WTC11 (cell line): ENCODE measurements around the gene MYOG. TPM values are rescaled to one million over a fixed set of nuclear protein-coding genes. Genes with fewer than 3 reads are reported as not detected.

Experiments
- ATAC-seq: fragments of 200-7000 bp; cut with Tn5 transposase; 2 replicates; pipeline ENCODE4 v1.10.0; 2021; ENCODE audit warnings: mild to moderate bottlenecking, moderate library complexity
- CTCF ChIA-PET: fragments of 300-600 bp; sonication (Branson Sonifier 250); formaldehyde crosslinking; loops from one replicate; lab custom pipeline; 2021; ENCODE audit warnings: antibody characterized with exemption; lab: Charles Lee
- POLR2A ChIA-PET: fragments of 350-600 bp; sonication (Branson Sonifier 250); formaldehyde crosslinking; loops from one replicate; lab custom pipeline; 2021; ENCODE audit warnings: antibody characterized with exemption; lab: Charles Lee
- DNase-seq: peaks from one replicate; pipeline ENCODE4 v3.0.0; 2021; ENCODE audit warnings: low spot score
- H3K27ac Mint-ChIP-seq: 2 replicates; pipeline ENCODE4 v1.8.0; 2021; ENCODE audit warnings: mixed read lengths
- H3K27me3 Mint-ChIP-seq: 2 replicates; pipeline ENCODE4 v1.8.0; 2021; ENCODE audit warnings: low read depth, mild to moderate bottlenecking, moderate library complexity, mixed read lengths
- H3K36me3 Mint-ChIP-seq: 2 replicates; pipeline ENCODE4 v1.8.0; 2021; ENCODE audit warnings: mixed read lengths
- H3K4me1 Mint-ChIP-seq: 2 replicates; pipeline ENCODE4 v1.8.0; 2022; ENCODE audit warnings: mixed read lengths
- H3K4me3 Mint-ChIP-seq: 2 replicates; pipeline ENCODE4 v1.8.0; 2021; ENCODE audit warnings: mild to moderate bottlenecking, moderate library complexity, mixed read lengths
- H3K9me3 Mint-ChIP-seq: 2 replicates; pipeline ENCODE4 v1.8.0; 2021; ENCODE audit warnings: mixed read lengths
- CREM ChIP-seq: sonication (generic); formaldehyde crosslinking; IDR thresholded peaks from 2 replicates; pipeline ENCODE4 v1.8.1; 2022; ENCODE audit warnings: mild to moderate bottlenecking, missing genetic modification reagents, moderate library complexity
- FOXP1 ChIP-seq: sonication (generic); formaldehyde crosslinking; IDR thresholded peaks from 2 replicates; pipeline ENCODE4 v1.8.0; 2022; ENCODE audit warnings: missing genetic modification reagents, mild to moderate bottlenecking, moderate library complexity, borderline replicate concordance
- GABPB1 ChIP-seq: sonication (generic); formaldehyde crosslinking; IDR thresholded peaks from 2 replicates; pipeline ENCODE4 v1.8.1; 2023; ENCODE audit warnings: mild to moderate bottlenecking, missing genetic modification reagents
- IRF2 ChIP-seq: sonication (generic); formaldehyde crosslinking; IDR thresholded peaks from 2 replicates; pipeline ENCODE4 v1.8.0; 2022; ENCODE audit warnings: low read depth, missing genetic modification reagents, borderline replicate concordance
- NFATC4 ChIP-seq: fragments of 250-450 bp; sonication (Bioruptor Pico); IDR thresholded peaks from 2 replicates; pipeline ENCODE4 v1.9.0; 2021; ENCODE audit warnings: mild to moderate bottlenecking
- SP1 ChIP-seq: sonication (generic); formaldehyde crosslinking; conservative IDR thresholded peaks from 2 replicates; pipeline ENCODE4 v1.8.1; 2022; ENCODE audit warnings: missing genetic modification reagents
- TCF7 ChIP-seq: sonication (generic); formaldehyde crosslinking; IDR thresholded peaks from 2 replicates; pipeline ENCODE4 v1.8.0; 2022; ENCODE audit warnings: mild to moderate bottlenecking, low read depth, missing genetic modification reagents, moderate library complexity
- USF1 ChIP-seq: sonication (generic); formaldehyde crosslinking; IDR thresholded peaks from 2 replicates; pipeline ENCODE4 v1.8.0; 2022; ENCODE audit warnings: mild to moderate bottlenecking, missing genetic modification reagents
- ZNF423 ChIP-seq: fragments of 250-450 bp; sonication (Bioruptor Pico); IDR thresholded peaks from 2 replicates; pipeline ENCODE4 v2.1.2; 2022; ENCODE audit warnings: mild to moderate bottlenecking, moderate library complexity
- total RNA-seq: library from RNA; stranded (reverse); gene quantifications from 3 replicates; pipeline ENCODE4 v1.2.3, GENCODE V29; 2021
- TF ChIP-seq, protein P1 (sequence below): sonication (generic); formaldehyde crosslinking; IDR thresholded peaks from 2 replicates; pipeline ENCODE4 v1.8.0; 2022; ENCODE audit warnings: missing genetic modification reagents
- TF ChIP-seq, protein P2 (sequence below): sonication (generic); formaldehyde crosslinking; IDR thresholded peaks from 2 replicates; pipeline ENCODE4 v1.8.0; 2022; ENCODE audit warnings: mild to moderate bottlenecking, missing genetic modification reagents
- TF ChIP-seq, protein P3 (sequence below): sonication (generic); formaldehyde crosslinking; IDR thresholded peaks from 2 replicates; pipeline ENCODE4 v1.8.1; 2023; ENCODE audit warnings: mild to moderate bottlenecking, missing genetic modification reagents
- TF ChIP-seq, protein P4 (sequence below): sonication (generic); formaldehyde crosslinking; IDR thresholded peaks from 2 replicates; pipeline ENCODE4 v1.8.1; 2023; ENCODE audit warnings: mild to moderate bottlenecking, missing genetic modification reagents

The MYOG gene
- total RNA-seq, 1 experiment from 2014 or later, result not detected

DNA sequence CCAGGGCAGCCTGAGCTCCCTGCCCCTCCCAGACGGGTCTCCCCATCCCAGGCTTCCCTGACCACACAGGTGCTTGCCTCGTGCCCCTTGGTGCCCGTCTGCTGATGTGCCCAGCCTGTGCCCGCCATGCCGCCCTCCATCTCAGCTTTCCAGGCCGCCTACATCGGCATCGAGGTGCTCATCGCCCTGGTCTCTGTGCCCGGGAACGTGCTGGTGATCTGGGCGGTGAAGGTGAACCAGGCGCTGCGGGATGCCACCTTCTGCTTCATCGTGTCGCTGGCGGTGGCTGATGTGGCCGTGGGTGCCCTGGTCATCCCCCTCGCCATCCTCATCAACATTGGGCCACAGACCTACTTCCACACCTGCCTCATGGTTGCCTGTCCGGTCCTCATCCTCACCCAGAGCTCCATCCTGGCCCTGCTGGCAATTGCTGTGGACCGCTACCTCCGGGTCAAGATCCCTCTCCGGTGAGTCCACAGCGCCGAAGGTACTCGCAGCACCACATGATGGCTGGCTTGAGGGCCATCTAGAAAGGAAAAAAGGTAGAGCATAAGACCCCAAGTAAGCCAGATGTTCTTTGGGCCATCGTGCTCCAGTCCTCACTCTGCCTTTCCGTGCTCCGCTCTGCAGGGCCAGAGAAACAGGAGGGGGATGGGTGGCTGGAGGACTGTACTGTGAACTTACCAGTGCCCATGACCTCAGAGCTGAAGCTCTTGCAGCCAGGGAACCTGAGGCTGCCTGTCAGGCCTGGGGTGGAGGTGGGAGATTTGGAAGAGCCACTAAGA is 43.1 kb upstream of the MYOG start:
- DNase-seq, result no peak
- Mint-ChIP-seq H3K4me3 (peak overlapping the region; percentile 67), H3K27ac (no peak overlapping the region), H3K9me3 (no peaks in the 10 kb centered on the region), H3K36me3 (no peaks in the 10 kb centered on the region), H3K27me3 (peaks cover 37% of the 10 kb centered on the region), H3K4me1 (peaks cover 36% of the 10 kb centered on the region)
- TF ChIP-seq GABPB1 (CRISPR knock-in tag), result no peak
- TF ChIP-seq, protein P1, sequence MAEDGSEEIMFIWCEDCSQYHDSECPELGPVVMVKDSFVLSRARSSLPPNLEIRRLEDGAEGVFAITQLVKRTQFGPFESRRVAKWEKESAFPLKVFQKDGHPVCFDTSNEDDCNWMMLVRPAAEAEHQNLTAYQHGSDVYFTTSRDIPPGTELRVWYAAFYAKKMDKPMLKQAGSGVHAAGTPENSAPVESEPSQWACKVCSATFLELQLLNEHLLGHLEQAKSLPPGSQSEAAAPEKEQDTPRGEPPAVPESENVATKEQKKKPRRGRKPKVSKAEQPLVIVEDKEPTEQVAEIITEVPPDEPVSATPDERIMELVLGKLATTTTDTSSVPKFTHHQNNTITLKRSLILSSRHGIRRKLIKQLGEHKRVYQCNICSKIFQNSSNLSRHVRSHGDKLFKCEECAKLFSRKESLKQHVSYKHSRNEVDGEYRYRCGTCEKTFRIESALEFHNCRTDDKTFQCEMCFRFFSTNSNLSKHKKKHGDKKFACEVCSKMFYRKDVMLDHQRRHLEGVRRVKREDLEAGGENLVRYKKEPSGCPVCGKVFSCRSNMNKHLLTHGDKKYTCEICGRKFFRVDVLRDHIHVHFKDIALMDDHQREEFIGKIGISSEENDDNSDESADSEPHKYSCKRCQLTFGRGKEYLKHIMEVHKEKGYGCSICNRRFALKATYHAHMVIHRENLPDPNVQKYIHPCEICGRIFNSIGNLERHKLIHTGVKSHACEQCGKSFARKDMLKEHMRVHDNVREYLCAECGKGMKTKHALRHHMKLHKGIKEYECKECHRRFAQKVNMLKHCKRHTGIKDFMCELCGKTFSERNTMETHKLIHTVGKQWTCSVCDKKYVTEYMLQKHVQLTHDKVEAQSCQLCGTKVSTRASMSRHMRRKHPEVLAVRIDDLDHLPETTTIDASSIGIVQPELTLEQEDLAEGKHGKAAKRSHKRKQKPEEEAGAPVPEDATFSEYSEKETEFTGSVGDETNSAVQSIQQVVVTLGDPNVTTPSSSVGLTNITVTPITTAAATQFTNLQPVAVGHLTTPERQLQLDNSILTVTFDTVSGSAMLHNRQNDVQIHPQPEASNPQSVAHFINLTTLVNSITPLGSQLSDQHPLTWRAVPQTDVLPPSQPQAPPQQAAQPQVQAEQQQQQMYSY, result 0 out of 2 replicates have a peak, but pooled peaks have one; percentile 34
- POLR2A ChIA-PET, result interaction anchor here (0.9 to 1.7 kb wide), 4 partner anchors 11 to 19 kb away, joined by 3 to 9 read pairs (median 3); no protein-coding TSS in a partner anchor
- no peak for ATAC-seq
- CTCF ChIA-PET, result interaction anchor here (0.6 to 11.1 kb wide), 31 partner anchors 7 to 359 kb away, joined by 3 to 190 read pairs (median 11); partner anchors contain the start of genes CHI3L1, MYBPH and MYOG

DNA sequence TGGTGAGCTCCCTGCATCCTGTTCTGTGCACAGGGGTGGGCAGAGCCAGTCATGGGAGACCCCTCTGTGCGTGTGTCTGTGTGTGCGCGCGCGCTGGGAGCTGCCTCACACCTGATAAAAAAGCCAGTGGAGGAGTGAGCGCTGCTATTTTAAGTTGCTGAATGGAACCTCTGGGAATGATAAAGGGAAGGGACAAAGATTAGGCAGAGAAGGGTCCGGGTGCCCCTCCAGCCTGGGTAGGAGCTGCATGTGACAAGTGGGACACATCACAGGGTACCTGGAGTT is 42.6 kb upstream of the MYOG start:
- Mint-ChIP-seq H3K4me1 (peaks cover 33% of the 10 kb centered on the region), H3K36me3 (no peaks in the 10 kb centered on the region), H3K4me3 (peak overlapping the region; percentile 67), H3K27me3 (peaks cover 37% of the 10 kb centered on the region), H3K9me3 (no peaks in the 10 kb centered on the region), H3K27ac (no peak overlapping the region)
- ATAC-seq, result no peak
- ChIA-PET CTCF (interaction anchor here (0.6 to 11.1 kb wide), 35 partner anchors 8 to 360 kb away, joined by 3 to 190 read pairs (median 9); partner anchors contain the start of genes CHI3L1, MYBPH, MYOG and PPFIA4), POLR2A (interaction anchor here (0.9 to 1.7 kb wide), 3 partner anchors 11 to 20 kb away, joined by 3 to 9 read pairs (median 3); no protein-coding TSS in a partner anchor)
- DNase-seq, result no peak
- TF ChIP-seq NFATC4 (CRISPR knock-in tag) (no peak), ZNF423 (no peak), IRF2 (CRISPR knock-in tag) (no peak)

- POLR2A ChIA-PET, result interaction anchor here (0.7 to 1.7 kb wide), 5 partner anchors 9 to 45 kb away, joined by 3 to 9 read pairs (median 3); no protein-coding TSS in a partner anchor
- CTCF ChIA-PET, result interaction anchor here (0.6 to 11.1 kb wide), 39 partner anchors 8 to 676 kb away, joined by 3 to 190 read pairs (median 6); partner anchors contain the start of genes CHI3L1, MYBPH, MYOG and PPFIA4
- Mint-ChIP-seq H3K36me3 (no peaks in the 10 kb centered on the region), H3K4me1 (peaks cover 33% of the 10 kb centered on the region), H3K9me3 (no peaks in the 10 kb centered on the region), H3K27me3 (peaks cover 37% of the 10 kb centered on the region), H3K27ac (no peak within 1 kb of the TSS), H3K4me3 (peak within 1 kb of the TSS; percentile 67)
- ATAC-seq (peak; percentile 87), DNase-seq (peak; percentile 80)
- TF ChIP-seq, protein P2, sequence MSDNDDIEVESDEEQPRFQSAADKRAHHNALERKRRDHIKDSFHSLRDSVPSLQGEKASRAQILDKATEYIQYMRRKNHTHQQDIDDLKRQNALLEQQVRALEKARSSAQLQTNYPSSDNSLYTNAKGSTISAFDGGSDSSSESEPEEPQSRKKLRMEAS (CRISPR knock-in tag), result peak; percentile 82
- TF ChIP-seq, protein P1, result peak; percentile 69
- peak; percentile 76 for TF ChIP-seq USF1
- TF ChIP-seq, protein P3, sequence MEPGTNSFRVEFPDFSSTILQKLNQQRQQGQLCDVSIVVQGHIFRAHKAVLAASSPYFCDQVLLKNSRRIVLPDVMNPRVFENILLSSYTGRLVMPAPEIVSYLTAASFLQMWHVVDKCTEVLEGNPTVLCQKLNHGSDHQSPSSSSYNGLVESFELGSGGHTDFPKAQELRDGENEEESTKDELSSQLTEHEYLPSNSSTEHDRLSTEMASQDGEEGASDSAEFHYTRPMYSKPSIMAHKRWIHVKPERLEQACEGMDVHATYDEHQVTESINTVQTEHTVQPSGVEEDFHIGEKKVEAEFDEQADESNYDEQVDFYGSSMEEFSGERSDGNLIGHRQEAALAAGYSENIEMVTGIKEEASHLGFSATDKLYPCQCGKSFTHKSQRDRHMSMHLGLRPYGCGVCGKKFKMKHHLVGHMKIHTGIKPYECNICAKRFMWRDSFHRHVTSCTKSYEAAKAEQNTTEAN (CRISPR knock-in tag), result 0 out of 2 replicates have a peak, but pooled peaks have one; percentile 44
- no peak for TF ChIP-seq TCF7 (CRISPR knock-in tag)
- TF ChIP-seq FOXP1 (CRISPR knock-in tag), result peak; percentile 51; the same call in 1 of the 2 replicates
- 0 out of 2 replicates have a peak, but pooled peaks have one; percentile 39 for TF ChIP-seq CREM (CRISPR knock-in tag)
- no peak for TF ChIP-seq SP1
- TF ChIP-seq, protein P4, sequence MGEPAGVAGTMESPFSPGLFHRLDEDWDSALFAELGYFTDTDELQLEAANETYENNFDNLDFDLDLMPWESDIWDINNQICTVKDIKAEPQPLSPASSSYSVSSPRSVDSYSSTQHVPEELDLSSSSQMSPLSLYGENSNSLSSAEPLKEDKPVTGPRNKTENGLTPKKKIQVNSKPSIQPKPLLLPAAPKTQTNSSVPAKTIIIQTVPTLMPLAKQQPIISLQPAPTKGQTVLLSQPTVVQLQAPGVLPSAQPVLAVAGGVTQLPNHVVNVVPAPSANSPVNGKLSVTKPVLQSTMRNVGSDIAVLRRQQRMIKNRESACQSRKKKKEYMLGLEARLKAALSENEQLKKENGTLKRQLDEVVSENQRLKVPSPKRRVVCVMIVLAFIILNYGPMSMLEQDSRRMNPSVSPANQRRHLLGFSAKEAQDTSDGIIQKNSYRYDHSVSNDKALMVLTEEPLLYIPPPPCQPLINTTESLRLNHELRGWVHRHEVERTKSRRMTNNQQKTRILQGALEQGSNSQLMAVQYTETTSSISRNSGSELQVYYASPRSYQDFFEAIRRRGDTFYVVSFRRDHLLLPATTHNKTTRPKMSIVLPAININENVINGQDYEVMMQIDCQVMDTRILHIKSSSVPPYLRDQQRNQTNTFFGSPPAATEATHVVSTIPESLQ (CRISPR knock-in tag), result no peak
Observed at GRCh38 chr1:203127666-203128430, 42.0 kb upstream of the MYOG start, which contains the start of gene ADORA1. Gene ADORA1, plus strand, starts transcription at chr1:203127726. Its CDS starts 1,116 bp downstream, at chr1:203128842.
